ENCODE measurements around the gene TASP1.

DNA sequence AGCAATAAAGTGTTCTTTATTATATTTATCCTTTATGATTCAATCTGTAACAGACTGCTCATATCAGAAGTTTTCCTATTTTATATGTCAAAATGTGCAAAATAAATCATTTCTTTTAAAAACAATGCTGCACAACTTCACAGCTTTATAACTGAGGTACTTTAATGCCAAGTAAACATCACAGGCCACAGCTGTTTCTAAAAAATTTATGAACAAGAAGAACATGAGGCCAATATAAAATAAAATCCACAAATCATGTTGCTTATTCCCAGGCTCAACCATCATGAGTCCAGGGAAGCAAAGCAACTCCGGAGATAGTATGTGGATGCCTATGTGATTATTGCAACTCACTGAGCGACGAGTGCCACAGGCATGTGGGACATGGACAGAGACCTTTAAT, 222.2 kb downstream of the TASP1 start:
- TF ChIP-seq, protein P1, sequence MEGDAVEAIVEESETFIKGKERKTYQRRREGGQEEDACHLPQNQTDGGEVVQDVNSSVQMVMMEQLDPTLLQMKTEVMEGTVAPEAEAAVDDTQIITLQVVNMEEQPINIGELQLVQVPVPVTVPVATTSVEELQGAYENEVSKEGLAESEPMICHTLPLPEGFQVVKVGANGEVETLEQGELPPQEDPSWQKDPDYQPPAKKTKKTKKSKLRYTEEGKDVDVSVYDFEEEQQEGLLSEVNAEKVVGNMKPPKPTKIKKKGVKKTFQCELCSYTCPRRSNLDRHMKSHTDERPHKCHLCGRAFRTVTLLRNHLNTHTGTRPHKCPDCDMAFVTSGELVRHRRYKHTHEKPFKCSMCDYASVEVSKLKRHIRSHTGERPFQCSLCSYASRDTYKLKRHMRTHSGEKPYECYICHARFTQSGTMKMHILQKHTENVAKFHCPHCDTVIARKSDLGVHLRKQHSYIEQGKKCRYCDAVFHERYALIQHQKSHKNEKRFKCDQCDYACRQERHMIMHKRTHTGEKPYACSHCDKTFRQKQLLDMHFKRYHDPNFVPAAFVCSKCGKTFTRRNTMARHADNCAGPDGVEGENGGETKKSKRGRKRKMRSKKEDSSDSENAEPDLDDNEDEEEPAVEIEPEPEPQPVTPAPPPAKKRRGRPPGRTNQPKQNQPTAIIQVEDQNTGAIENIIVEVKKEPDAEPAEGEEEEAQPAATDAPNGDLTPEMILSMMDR (IDR thresholded peaks at IDR 0.05) = no peak
- TF ChIP-seq POLR2AphosphoS5 (IDR thresholded peaks at IDR 0.05; ENCODE audit: low read depth, low read length) = no peak
- TF ChIP-seq, protein P2, sequence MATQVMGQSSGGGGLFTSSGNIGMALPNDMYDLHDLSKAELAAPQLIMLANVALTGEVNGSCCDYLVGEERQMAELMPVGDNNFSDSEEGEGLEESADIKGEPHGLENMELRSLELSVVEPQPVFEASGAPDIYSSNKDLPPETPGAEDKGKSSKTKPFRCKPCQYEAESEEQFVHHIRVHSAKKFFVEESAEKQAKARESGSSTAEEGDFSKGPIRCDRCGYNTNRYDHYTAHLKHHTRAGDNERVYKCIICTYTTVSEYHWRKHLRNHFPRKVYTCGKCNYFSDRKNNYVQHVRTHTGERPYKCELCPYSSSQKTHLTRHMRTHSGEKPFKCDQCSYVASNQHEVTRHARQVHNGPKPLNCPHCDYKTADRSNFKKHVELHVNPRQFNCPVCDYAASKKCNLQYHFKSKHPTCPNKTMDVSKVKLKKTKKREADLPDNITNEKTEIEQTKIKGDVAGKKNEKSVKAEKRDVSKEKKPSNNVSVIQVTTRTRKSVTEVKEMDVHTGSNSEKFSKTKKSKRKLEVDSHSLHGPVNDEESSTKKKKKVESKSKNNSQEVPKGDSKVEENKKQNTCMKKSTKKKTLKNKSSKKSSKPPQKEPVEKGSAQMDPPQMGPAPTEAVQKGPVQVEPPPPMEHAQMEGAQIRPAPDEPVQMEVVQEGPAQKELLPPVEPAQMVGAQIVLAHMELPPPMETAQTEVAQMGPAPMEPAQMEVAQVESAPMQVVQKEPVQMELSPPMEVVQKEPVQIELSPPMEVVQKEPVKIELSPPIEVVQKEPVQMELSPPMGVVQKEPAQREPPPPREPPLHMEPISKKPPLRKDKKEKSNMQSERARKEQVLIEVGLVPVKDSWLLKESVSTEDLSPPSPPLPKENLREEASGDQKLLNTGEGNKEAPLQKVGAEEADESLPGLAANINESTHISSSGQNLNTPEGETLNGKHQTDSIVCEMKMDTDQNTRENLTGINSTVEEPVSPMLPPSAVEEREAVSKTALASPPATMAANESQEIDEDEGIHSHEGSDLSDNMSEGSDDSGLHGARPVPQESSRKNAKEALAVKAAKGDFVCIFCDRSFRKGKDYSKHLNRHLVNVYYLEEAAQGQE (IDR thresholded peaks at IDR 0.05; ENCODE audit: insufficient read depth in 1 of 2, low read depth in 2 of 2, low read length in 1 of 2) = no peak

Measured in Panc1 (cell line).